Adrenal gland (tissue), 12 donors: ENCODE results near the gene XAGE5. TPM values are rescaled to one million over a fixed set of nuclear protein-coding genes. Genes with fewer than 3 reads are reported as not detected.
"Not testable (repeated sequence)": the region's sequence is repeated elsewhere in the genome, so short reads cannot be mapped to it uniquely, and the experiment has no call there.

Experiments used
- DNase-seq, 7 donors: peaks; one replicate each; pipeline ENCODE4 v3.0.0-alpha.2; 2019 to 2020
- H3K27ac ChIP-seq, 5 donors: fragments of 200-600 bp; sonication (generic) in 4 of 5; 1 replicate in 3 of 5; 2 replicates in 2 of 5; pipeline versions ENCODE4 v1.5.1 to v1.8.0; 2016 to 2020; ENCODE audit warnings: mild to moderate bottlenecking in 1 of 5
- H3K27me3 ChIP-seq: fragments of 200-600 bp; 2 replicates; pipeline ENCODE4 v1.8.0; 2021
- H3K36me3 ChIP-seq, 2 donors: fragments of 200-600 bp; replicated peaks in 1 of 2; 1 replicate in 1 of 2; 2 replicates in 1 of 2; pipeline versions ENCODE4 v1.5.1 to v1.8.0; 2018 to 2022
- H3K4me1 ChIP-seq, 2 donors: fragments of 200-600 bp; replicated peaks in 1 of 2; 1 replicate in 1 of 2; 2 replicates in 1 of 2; pipeline versions ENCODE4 v1.5.1 to v1.8.0; 2018 to 2021
- H3K4me3 ChIP-seq, 4 donors: fragments of 200-600 bp; sonication (generic) in 3 of 4; one replicate each; pipeline ENCODE4 v1.5.1; 2016 to 2018
- H3K9me3 ChIP-seq, 3 donors: fragments of 200-600 bp; sonication (generic) in 1 of 3; replicated peaks in 1 of 3; 1 replicate in 2 of 3; 2 replicates in 1 of 3; pipeline versions ENCODE4 v1.5.1 to v1.8.0; 2016 to 2021
- POLR2A ChIP-seq, 2 donors: fragments of 450-650 bp; IDR thresholded peaks; one replicate each; pipeline ENCODE4 v1.6.1; 2017; ENCODE audit warnings: antibody characterized with exemption in 2 of 2, mild to moderate bottlenecking in 2 of 2, moderate library complexity in 1 of 2
- WGBS, 4 donors: extraction: QIAGEN DNeasy Blood & Tissue Kit in 2 of 4; methylation state at CpG; one replicate each; pipeline versions ENCODE4 v1.1.5 to v1.1.7; 2013 to 2017; 5-methylcytosine and 5-hydroxymethylcytosine counted together
- intact Hi-C, 2 donors: fragments of 100-400 bp; cut with DNase I; formaldehyde crosslinking; loops; one replicate each; pipeline versions ENCODE4 v1.14.1 to v1.15.0; 2022 to 2023
- polyA plus RNA-seq, 3 donors: library from polyadenylated mRNA; stranded (reverse); fragments of 200-250 nt in 2 of 3; fragments of 350-450 nt in 1 of 3; fragmentation: Illumina TruSeq in 1 of 3; extraction: RNeasy Lipid Tissue Mini Kit (QIAGEN cat#74804) in 1 of 3; gene quantifications; one replicate each; pipeline ENCODE4 v1.2.3, GENCODE V29; 2013 to 2014
- small RNA-seq, 2 donors: library from RNA; depleted of rRNA; stranded (forward); fragments of <200 nt; gene quantifications; one replicate each; pipeline ENCODE3, GENCODE V24; 2016
- total RNA-seq, 9 donors: library from RNA; depleted of rRNA in 4 of 9; stranded (reverse); fragments of >200 nt in 4 of 9; fragments of 120-200 nt in 1 of 9; fragmentation: NEBNext Ultra II Directional in 1 of 9; extraction: Animal tissue kit (Norgen Biotek cat#: 25700) in 1 of 9; gene quantifications; one replicate each; pipeline versions ENCODE4 v1.1.0 to v1.2.4, GENCODE V29; 2013 to 2023
- TF ChIP-seq, protein P1 (sequence below), 6 experiments: fragments of 450-650 bp in 4 of 6; fragments of 200-600 bp in 2 of 6; sonication (generic) in 1 of 6; IDR thresholded peaks; 1 replicate in 5 of 6; 2 replicates in 1 of 6; pipeline versions ENCODE4 v1.5.1 to v1.8.0; 2016 to 2021; ENCODE audit warnings: antibody characterized with exemption in 6 of 6, mild to moderate bottlenecking in 2 of 6, moderate library complexity in 1 of 6
- donor health status: healthy with polysubstance abuse.
- donor health status: Bipolar disorder and iron deficiency.
- donor health status: DM: yes; HTN: yes; CAD: no.
- donor health status: DM: no; HTN: no; CAD: no.
- donor health status: DM: no; HTN: no; CAD: no.
- donor health status: DM: yes; HTN: yes; CAD: no.

XAGE5 gene
- total and polyA plus RNA-seq, 12 donors = not detected

DNA sequence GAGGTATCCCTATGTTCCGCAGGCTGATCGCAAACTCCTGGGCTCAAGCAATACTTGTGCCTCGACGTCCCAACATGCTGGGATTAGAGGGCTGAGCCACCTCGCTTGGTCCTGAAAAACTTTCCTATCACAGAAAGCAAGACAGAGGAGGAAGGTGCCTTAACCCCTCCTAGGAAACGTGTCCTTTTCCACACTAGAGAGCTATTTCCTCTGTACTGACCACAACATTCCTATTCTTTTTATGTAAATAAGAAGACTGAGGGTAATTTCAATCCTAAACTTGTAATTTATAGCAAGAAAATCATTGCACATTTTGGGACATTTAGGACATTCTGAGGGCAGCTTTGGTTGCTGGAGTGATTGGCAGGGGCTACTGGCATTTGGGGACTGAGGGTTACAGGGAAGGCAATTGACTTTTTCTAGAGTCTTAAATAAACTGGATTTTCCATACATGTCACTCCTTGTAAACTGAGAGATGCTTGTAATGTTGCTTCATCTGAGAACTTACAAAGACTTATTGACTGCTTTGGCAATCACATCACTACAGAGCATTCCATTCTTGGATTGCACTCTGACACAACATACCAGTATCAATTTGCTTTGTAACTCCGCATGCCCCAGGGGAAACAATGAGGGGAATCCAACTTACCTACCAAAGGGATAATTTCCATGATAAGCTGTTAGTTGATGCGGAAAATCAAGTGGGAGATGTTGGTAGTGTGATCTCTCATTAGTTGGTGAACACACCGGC, 41.2 kb downstream of the XAGE5 start:
- Histone ChIP-seq H3K4me1 (no peaks in the 10 kb centered on the region), H3K36me3 (no peaks in the 10 kb centered on the region), H3K27me3 (peaks cover 58% of the 10 kb centered on the region), H3K27ac (no peak overlapping the region), H3K9me3 (no peaks in the 10 kb centered on the region), H3K4me3 (no peak overlapping the region)
- no peak for DNase-seq
- 71 to 76% (median 74%) methylated on average over 9 of the region's 9 CpGs for WGBS, 4 donors
- intact Hi-C loops = no loop called here
- TF ChIP-seq, protein P1, sequence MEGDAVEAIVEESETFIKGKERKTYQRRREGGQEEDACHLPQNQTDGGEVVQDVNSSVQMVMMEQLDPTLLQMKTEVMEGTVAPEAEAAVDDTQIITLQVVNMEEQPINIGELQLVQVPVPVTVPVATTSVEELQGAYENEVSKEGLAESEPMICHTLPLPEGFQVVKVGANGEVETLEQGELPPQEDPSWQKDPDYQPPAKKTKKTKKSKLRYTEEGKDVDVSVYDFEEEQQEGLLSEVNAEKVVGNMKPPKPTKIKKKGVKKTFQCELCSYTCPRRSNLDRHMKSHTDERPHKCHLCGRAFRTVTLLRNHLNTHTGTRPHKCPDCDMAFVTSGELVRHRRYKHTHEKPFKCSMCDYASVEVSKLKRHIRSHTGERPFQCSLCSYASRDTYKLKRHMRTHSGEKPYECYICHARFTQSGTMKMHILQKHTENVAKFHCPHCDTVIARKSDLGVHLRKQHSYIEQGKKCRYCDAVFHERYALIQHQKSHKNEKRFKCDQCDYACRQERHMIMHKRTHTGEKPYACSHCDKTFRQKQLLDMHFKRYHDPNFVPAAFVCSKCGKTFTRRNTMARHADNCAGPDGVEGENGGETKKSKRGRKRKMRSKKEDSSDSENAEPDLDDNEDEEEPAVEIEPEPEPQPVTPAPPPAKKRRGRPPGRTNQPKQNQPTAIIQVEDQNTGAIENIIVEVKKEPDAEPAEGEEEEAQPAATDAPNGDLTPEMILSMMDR (IDR thresholded peaks at IDR 0.05) = no peak
- no peak for TF ChIP-seq POLR2A (IDR thresholded peaks at IDR 0.05)

DNA sequence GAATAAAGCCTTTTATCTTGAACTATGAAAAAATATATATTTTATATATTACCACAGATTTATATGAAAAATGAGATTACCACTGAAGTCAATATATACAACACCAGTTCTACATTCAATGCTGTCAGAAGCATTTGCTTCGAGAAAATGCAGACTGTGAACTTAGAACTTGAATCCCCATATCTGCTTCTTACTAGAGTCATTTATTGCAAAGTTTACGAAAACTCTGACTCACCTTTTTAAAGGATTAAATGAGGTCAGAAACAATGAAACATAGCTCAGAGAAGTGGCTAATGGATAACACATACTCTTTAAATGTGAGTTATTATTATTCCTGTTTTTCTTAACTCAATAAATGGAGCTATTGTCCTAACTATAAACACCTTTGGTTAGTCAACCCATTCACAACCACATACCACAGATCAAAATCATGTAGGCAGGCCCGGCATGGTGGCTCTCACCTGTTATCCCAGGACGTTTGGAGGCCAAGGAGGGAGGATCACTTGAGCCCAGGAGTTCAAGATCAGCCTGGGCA, 46.0 kb downstream of the XAGE5 start:
- H3K4me1 ChIP-seq, DNase-seq, H3K9me3 ChIP-seq, H3K36me3 ChIP-seq, H3K27ac ChIP-seq, intact Hi-C loops, H3K4me3 ChIP-seq: not testable (repeated sequence)
- peaks cover 47% of the 10 kb centered on the region for H3K27me3 ChIP-seq
- 47 to 50% (median 48%) methylated on average over 4 of the region's 4 CpGs for WGBS, 4 donors

DNA sequence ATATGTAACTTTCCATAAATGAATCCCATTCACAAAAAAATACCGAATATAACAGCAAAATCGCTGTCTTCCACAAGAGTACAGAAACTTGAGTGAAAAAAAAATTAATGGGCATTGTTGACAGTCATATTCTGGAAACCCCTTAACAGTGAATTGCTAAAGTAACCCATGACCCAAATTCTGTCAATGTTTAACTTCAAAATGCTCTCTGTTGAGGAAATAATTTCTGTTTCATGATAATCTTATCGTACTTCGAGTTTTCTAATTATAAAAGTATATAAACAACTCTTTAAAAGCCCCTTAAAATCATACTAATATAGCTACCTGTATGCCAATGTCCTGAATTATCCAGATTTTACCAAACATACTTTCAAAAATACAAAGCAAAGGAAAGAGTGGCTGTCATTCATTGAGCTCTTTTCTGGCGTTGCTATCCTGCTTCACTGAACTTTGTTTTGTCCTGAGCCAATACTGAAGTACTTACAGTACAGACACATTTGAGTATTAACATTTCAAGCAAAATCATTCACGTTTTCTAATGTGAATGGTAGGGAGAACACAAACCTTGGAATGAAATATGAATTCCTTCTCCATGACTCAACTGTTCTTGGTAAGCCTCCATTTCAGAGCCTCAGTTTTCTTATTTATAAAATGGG, 54.4 kb downstream of the XAGE5 start:
- intact Hi-C loops = no loop called here
- H3K4me1 ChIP-seq = no peaks in the 10 kb centered on the region
- H3K4me3 ChIP-seq = no peak overlapping the region
- H3K27ac ChIP-seq = no peak overlapping the region
- WGBS, 4 donors = 52 to 59% (median 54%) methylated on average over 6 of the region's 6 CpGs
- no peak for DNase-seq
- H3K27me3 ChIP-seq = peaks cover 46% of the 10 kb centered on the region
- H3K36me3 ChIP-seq = no peaks in the 10 kb centered on the region
- TF ChIP-seq POLR2A (IDR thresholded peaks at IDR 0.05) = no peak
- TF ChIP-seq, protein P1 (IDR thresholded peaks at IDR 0.05) = no peak
- no peaks in the 10 kb centered on the region for H3K9me3 ChIP-seq

Small RNAs within 50 kb of the gene (small RNA-seq; reads per million reads assigned to genes)
- 0 reads per million in 2 donors for gene AC244505.6
- gene AC244505.7 = 0 reads per million in 2 donors

Other genes with a start within 250 kb of the XAGE5 start
- gene SSX7, start 156.4 kb upstream of the XAGE5 start, total RNA-seq = not detected
- not detected for gene SSX7, start 156.4 kb upstream of the XAGE5 start, polyA plus RNA-seq
- not detected for gene SSX2, start 104.1 kb upstream of the XAGE5 start, total RNA-seq
- gene SSX2, start 104.1 kb upstream of the XAGE5 start, polyA plus RNA-seq = not detected
- not detected for gene SSX2B, start 60.0 kb upstream of the XAGE5 start, total RNA-seq
- not detected for gene SSX2B, start 60.0 kb upstream of the XAGE5 start, polyA plus RNA-seq
- gene SPANXN5, start 13.9 kb upstream of the XAGE5 start, total RNA-seq = not detected
- gene SPANXN5, start 13.9 kb upstream of the XAGE5 start, polyA plus RNA-seq = not detected
- gene XAGE3, start 56.8 kb downstream of the XAGE5 start, total RNA-seq = not detected
- not detected for gene XAGE3, start 56.8 kb downstream of the XAGE5 start, polyA plus RNA-seq
- 10 to 100 TPM in 6 of 9 donors, 1 to 10 TPM in 3; 2.1 to 34.0 (median 25.7) TPM for gene FAM156B, start 86.0 kb downstream of the XAGE5 start, total RNA-seq
- gene FAM156B, start 86.0 kb downstream of the XAGE5 start, polyA plus RNA-seq = 100 to 1,000 TPM in 2 of 3 donors, 1 to 10 TPM in 1; 7.3 to 203 (median 193) TPM
- 10 to 100 TPM in 8 of 9 donors, 1 to 10 TPM in 1; 4.4 to 37.9 (median 23.0) TPM for gene FAM156A, start 147.2 kb downstream of the XAGE5 start, total RNA-seq
- gene FAM156A, start 147.2 kb downstream of the XAGE5 start, polyA plus RNA-seq = 10 to 100 TPM; 14.6 to 56.0 (median 34.5) TPM
- gene GPR173, start 237.5 kb downstream of the XAGE5 start, total RNA-seq = 1 to 10 TPM in 8 of 9 donors, under 1 TPM in 1; 0.61 to 5.0 (median 2.1) TPM
- gene GPR173, start 237.5 kb downstream of the XAGE5 start, polyA plus RNA-seq = 1 to 10 TPM; 2.1 to 4.7 (median 4.0) TPM